HepG2 (cell line): ENCODE results near the gene RIPK1. TPM values are rescaled to one million over a fixed set of nuclear protein-coding genes. Genes with fewer than 3 reads are reported as not detected.

Experiments used
- ARID5B ChIP-seq: IDR thresholded peaks from 2 replicates; pipeline ENCODE4 v1.4.0; 2020; ENCODE audit warnings: mild to moderate bottlenecking, missing genetic modification reagents
- CBX1 ChIP-seq: IDR thresholded peaks from one replicate; pipeline ENCODE4 v1.6.1; 2016; ENCODE audit warnings: antibody characterized with exemption, low read depth
- DMTF1 ChIP-seq: sonication (generic); formaldehyde crosslinking; IDR thresholded peaks from 2 replicates; pipeline ENCODE4 v1.4.0; 2020; ENCODE audit warnings: mild to moderate bottlenecking, missing genetic modification reagents
- E2F2 ChIP-seq: sonication (generic); formaldehyde crosslinking; IDR thresholded peaks from 2 replicates; pipeline ENCODE4 v1.4.0; 2020; ENCODE audit warnings: missing genetic modification reagents, borderline replicate concordance
- EZH2 ChIP-seq: conservative IDR thresholded peaks from 2 replicates; pipeline ENCODE4 v1.6.1; 2012; ENCODE audit warnings: mild to moderate bottlenecking, low read depth, low read length, moderate library complexity
- GABPA ChIP-seq, 2 experiments: IDR thresholded peaks; 2 replicates each; pipeline ENCODE4 v1.6.1; 2011 to 2016; ENCODE audit warnings: low read depth in 2 of 2, low read length in 1 of 2, missing biosample characterization in 1 of 2, missing genetic modification characterization in 1 of 2
- HNF4G ChIP-seq, 2 experiments: sonication (generic) in 1 of 2; formaldehyde crosslinking in 1 of 2; IDR thresholded peaks; 2 replicates each; pipeline versions ENCODE4 v1.4.0 to v1.6.1; 2011 to 2020; ENCODE audit warnings: borderline replicate concordance in 2 of 2, low read depth in 2 of 2, mild to moderate bottlenecking in 2 of 2, low read length in 1 of 2, missing genetic modification reagents in 1 of 2, moderate library complexity in 1 of 2
- HOXA7 ChIP-seq: sonication (generic); formaldehyde crosslinking; IDR thresholded peaks from 2 replicates; pipeline ENCODE4 v1.8.1; 2022; ENCODE audit warnings: mild to moderate bottlenecking, missing genetic modification reagents, moderate library complexity
- SNAPC2 ChIP-seq: sonication (generic); formaldehyde crosslinking; IDR thresholded peaks from 2 replicates; pipeline ENCODE4 v1.8.1; 2022; ENCODE audit warnings: mild to moderate bottlenecking, missing genetic modification reagents
- ZBTB7A ChIP-seq: sonication (generic); formaldehyde crosslinking; IDR thresholded peaks from 2 replicates; pipeline ENCODE4 v1.8.0; 2022; ENCODE audit warnings: mild to moderate bottlenecking, missing genetic modification reagents
- ZMYM4 ChIP-seq: sonication (generic); formaldehyde crosslinking; IDR thresholded peaks from 2 replicates; pipeline ENCODE4 v1.8.1; 2023; ENCODE audit warnings: mild to moderate bottlenecking, missing genetic modification reagents
- ZNF513 ChIP-seq: sonication (generic); formaldehyde crosslinking; conservative IDR thresholded peaks from 2 replicates; pipeline ENCODE4 v1.5.0; 2020; ENCODE audit warnings: missing genetic modification reagents
- polyA plus RNA-seq, 8 experiments: library from polyadenylated mRNA; depleted of rRNA in 3 of 8; stranded (reverse) in 7 of 8; unstranded in 1 of 8; fragments of >200 nt; fragmentation: Illumina TruSeq in 4 of 8; extraction: Trizol in 4 of 8; gene quantifications; 2 replicates each; pipeline versions ENCODE4 v1.2.1 to v1.2.3, GENCODE V29; 2011 to 2016; ENCODE audit warnings: low read depth in 4 of 8, missing spikeins in 1 of 8, mixed read lengths in 1 of 8; ENCODE audit not compliant: insufficient read depth in 1 of 8
- total RNA-seq, 5 experiments: library from RNA; depleted of rRNA; stranded (reverse); fragments of >200 nt; fragmentation: Illumina TruSeq; extraction: Trizol; gene quantifications; 2 replicates each; pipeline ENCODE4 v1.2.3, GENCODE V29; 2016; ENCODE audit warnings: low read depth in 1 of 5
- TF ChIP-seq, protein P1 (sequence below): IDR thresholded peaks from 2 replicates; pipeline ENCODE4 v1.6.1; 2012; ENCODE audit warnings: low read length, improper control_type of control experiment

The RIPK1 gene
- total and polyA plus RNA-seq, 2 of the 13 experiments (the other 11 are each of a cell fraction or from before 2014, with no cell fraction given) = 9.0 to 10.3 TPM

DNA sequence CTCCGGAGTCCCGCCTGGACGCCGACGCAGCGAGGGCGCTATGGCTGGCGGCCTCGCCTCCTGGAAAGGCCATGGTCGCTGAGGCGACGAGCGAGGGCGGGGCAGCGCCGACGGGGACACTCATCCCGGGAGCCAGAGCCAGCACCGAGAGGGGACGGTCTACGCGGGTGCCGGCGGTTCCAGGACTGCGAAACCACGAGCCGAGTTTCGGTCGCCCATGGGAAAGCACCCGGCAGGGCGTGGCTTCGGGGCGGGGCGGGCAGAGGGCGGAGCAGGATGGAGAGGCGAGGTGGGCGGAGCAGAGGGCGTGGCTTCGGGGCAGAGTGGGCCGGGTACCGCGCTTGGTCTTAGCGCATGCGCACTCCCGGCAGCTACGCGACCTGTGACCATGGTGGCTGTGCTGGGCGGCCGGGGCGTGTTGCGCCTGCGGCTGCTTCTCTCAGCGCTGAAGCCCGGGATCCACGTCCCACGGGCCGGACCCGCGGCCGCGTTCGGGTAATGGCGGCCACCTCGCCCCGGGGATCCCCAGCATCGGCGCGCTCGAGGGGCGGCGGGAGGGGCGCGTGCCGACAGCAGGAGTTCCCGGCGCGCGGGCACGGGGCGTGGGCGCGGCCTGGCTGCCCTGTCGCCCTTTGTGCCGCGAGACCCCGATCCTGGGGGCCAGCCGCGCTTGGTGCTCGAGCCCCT, 50.2 kb downstream of the RIPK1 start, which contains the start of gene BPHL (continued):
- TF ChIP-seq E2F2 (CRISPR knock-in tag) (peak; percentile 78; the same call in 1 of the 2 replicates), DMTF1 (CRISPR knock-in tag) (0 out of 2 replicates have a peak, but pooled peaks have one; percentile 82), ZNF513 (CRISPR knock-in tag) (no peak), HOXA7 (no peak), GABPA (IDR thresholded peaks at IDR 0.05; ENCODE audit: low read depth, low read length) (no peak), GABPA (CRISPR knock-in tag; IDR thresholded peaks at IDR 0.05; ENCODE audit: low read depth) (no peak), EZH2 (no peak), ARID5B (CRISPR knock-in tag) (peak; percentile 59), HNF4G (IDR thresholded peaks at IDR 0.05; ENCODE audit: borderline replicate concordance, low read depth, low read length) (no peak), HNF4G (CRISPR knock-in tag; IDR thresholded peaks at IDR 0.05; ENCODE audit: borderline replicate concordance, low read depth) (no peak), ZBTB7A (CRISPR knock-in tag) (peak; percentile 92; the same call in 1 of the 2 replicates), CBX1 (peak; percentile 84), ZMYM4 (peak; percentile 69), SNAPC2 (CRISPR knock-in tag) (peak; percentile 99)
- TF ChIP-seq, protein P1, sequence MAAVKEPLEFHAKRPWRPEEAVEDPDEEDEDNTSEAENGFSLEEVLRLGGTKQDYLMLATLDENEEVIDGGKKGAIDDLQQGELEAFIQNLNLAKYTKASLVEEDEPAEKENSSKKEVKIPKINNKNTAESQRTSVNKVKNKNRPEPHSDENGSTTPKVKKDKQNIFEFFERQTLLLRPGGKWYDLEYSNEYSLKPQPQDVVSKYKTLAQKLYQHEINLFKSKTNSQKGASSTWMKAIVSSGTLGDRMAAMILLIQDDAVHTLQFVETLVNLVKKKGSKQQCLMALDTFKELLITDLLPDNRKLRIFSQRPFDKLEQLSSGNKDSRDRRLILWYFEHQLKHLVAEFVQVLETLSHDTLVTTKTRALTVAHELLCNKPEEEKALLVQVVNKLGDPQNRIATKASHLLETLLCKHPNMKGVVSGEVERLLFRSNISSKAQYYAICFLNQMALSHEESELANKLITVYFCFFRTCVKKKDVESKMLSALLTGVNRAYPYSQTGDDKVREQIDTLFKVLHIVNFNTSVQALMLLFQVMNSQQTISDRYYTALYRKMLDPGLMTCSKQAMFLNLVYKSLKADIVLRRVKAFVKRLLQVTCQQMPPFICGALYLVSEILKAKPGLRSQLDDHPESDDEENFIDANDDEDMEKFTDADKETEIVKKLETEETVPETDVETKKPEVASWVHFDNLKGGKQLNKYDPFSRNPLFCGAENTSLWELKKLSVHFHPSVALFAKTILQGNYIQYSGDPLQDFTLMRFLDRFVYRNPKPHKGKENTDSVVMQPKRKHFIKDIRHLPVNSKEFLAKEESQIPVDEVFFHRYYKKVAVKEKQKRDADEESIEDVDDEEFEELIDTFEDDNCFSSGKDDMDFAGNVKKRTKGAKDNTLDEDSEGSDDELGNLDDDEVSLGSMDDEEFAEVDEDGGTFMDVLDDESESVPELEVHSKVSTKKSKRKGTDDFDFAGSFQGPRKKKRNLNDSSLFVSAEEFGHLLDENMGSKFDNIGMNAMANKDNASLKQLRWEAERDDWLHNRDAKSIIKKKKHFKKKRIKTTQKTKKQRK = no peak
